ENCODE measurements around the gene ZNF354C.

The ZNF354C gene

GRCh38 chr5:179127136-179128040 lies 67.2 kb downstream of the ZNF354C start:
- TF ChIP-seq MAX (IDR thresholded peaks at IDR 0.05; ENCODE audit: low read depth, low read length), result no peak
- TF ChIP-seq MYC (IDR thresholded peaks at IDR 0.05; ENCODE audit: low read depth, low read length), result no peak
- TF ChIP-seq, protein P1, sequence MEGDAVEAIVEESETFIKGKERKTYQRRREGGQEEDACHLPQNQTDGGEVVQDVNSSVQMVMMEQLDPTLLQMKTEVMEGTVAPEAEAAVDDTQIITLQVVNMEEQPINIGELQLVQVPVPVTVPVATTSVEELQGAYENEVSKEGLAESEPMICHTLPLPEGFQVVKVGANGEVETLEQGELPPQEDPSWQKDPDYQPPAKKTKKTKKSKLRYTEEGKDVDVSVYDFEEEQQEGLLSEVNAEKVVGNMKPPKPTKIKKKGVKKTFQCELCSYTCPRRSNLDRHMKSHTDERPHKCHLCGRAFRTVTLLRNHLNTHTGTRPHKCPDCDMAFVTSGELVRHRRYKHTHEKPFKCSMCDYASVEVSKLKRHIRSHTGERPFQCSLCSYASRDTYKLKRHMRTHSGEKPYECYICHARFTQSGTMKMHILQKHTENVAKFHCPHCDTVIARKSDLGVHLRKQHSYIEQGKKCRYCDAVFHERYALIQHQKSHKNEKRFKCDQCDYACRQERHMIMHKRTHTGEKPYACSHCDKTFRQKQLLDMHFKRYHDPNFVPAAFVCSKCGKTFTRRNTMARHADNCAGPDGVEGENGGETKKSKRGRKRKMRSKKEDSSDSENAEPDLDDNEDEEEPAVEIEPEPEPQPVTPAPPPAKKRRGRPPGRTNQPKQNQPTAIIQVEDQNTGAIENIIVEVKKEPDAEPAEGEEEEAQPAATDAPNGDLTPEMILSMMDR (IDR thresholded peaks at IDR 0.05; ENCODE audit: low read depth, low read length), result no peak
- no peak for TF ChIP-seq POLR2A (IDR thresholded peaks at IDR 0.05; ENCODE audit: extremely low read depth, insufficient read length)
- no peak for DNase-seq (ENCODE audit: low read depth)
- no peak overlapping the region for H3K4me3 ChIP-seq (ENCODE audit: low read depth, low read length)

GRCh38 chr5:179128041-179128365 lies 67.8 kb downstream of the ZNF354C start:
- DNase-seq (ENCODE audit: low read depth), result no peak
- H3K4me3 ChIP-seq (ENCODE audit: low read depth, low read length), result no peak overlapping the region
- no peak for TF ChIP-seq MAX (IDR thresholded peaks at IDR 0.05; ENCODE audit: low read depth, low read length)
- TF ChIP-seq, protein P1 (IDR thresholded peaks at IDR 0.05; ENCODE audit: low read depth, low read length), result no peak

DNA sequence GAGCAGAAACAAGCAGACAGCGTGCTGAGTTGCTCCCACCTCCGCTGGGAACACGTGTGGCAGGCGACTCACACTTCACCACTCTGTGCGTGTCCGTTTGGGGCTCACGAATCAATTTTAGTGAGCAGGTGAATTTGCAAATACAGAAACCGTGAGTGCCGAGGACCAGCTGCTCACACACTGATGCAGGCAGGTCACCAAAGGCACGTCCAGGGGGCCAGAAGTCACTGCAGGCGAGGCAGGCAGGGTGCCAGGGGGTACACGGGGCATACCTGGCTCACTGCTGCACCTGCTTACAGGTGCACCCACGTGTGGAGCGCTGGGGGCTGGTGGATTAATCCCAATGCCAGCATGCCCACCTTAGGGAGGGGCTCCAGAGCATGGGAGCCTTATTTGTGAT lies 68.8 kb downstream of the ZNF354C start:
- DNase-seq (ENCODE audit: low read depth), result no peak
- TF ChIP-seq, protein P1 (IDR thresholded peaks at IDR 0.05; ENCODE audit: low read depth, low read length), result no peak
- TF ChIP-seq POLR2A (IDR thresholded peaks at IDR 0.05; ENCODE audit: extremely low read depth, insufficient read length) (no peak), MAX (IDR thresholded peaks at IDR 0.05; ENCODE audit: low read depth, low read length) (no peak), MYC (IDR thresholded peaks at IDR 0.05; ENCODE audit: low read depth, low read length) (no peak)
- H3K4me3 ChIP-seq (ENCODE audit: low read depth, low read length), result no peak overlapping the region

DNA sequence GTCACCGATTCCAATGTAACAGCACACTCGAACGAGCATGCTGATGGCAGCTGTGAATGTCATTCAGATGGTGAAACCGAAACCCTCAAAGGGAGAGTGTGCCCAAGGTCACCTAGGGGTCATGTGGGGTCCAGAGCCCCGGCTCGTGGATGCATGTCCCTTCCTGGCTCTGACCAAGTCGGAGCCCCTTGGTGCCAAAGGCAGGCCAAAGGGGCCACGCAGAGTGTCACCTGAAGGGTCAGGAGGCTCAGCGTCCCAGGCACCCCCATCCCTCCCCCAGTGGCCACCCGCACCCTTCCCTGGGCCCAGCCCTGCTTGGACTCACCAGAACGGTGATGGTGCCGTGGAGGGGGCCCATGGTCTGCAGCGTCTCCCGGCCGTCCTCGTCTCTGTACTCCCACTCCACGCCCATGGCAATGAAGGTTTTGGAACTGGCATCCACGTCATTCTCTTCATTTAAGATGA lies 69.5 kb downstream of the ZNF354C start:
- no peak overlapping the region for H3K4me3 ChIP-seq (ENCODE audit: low read depth, low read length)
- no peak for TF ChIP-seq MAX (IDR thresholded peaks at IDR 0.05; ENCODE audit: low read depth, low read length)
- TF ChIP-seq, protein P1 (IDR thresholded peaks at IDR 0.05; ENCODE audit: low read depth, low read length), result no peak
- TF ChIP-seq POLR2A (IDR thresholded peaks at IDR 0.05; ENCODE audit: extremely low read depth, insufficient read length), result no peak
- TF ChIP-seq MYC (IDR thresholded peaks at IDR 0.05; ENCODE audit: low read depth, low read length), result no peak

DNA sequence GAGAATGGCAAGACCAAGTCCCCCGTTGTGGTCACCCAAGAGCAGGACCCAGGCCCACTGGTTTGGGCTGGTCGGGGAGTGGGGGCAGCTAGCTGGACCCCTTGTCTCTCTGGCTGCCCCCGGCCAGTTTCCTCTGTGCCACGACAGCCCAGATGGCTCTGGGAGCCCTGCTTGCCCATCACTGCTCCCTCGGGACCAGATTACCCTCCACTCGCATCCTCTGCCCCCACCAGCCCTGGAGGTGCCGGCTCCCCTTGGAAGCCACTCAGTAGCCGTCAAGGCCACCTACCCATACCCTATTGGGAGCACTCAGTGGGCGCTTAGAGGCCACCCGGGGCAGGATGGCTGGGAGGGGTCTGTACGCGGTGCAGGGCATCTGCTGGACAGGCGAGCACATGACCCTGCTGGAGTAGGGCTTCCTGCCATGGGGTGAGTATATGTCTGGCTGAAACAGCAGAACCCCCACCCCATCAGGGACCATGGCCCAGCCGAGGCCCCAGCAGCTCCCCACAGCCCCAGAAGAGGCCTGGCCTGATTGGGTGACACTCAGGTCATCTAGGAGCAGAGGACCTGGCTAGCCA lies 70.0 kb downstream of the ZNF354C start:
- TF ChIP-seq POLR2A (IDR thresholded peaks at IDR 0.05; ENCODE audit: extremely low read depth, insufficient read length), result no peak
- TF ChIP-seq, protein P1 (IDR thresholded peaks at IDR 0.05; ENCODE audit: low read depth, low read length), result no peak
- no peak overlapping the region for H3K4me3 ChIP-seq (ENCODE audit: low read depth, low read length)
- DNase-seq (ENCODE audit: low read depth), result no peak

More for the DNA sequence above, 69.5 kb downstream of the ZNF354C start:
- no peak for DNase-seq (ENCODE audit: low read depth)

Measured in NB4 (cell line).